SKM-1 (cell line): ENCODE measurements around the gene PTOV1.
"Not testable (repeated sequence)": the region's sequence is repeated elsewhere in the genome, so short reads cannot be mapped to it uniquely, and the experiment has no call there.

Experiments
- DNase-seq: peaks from one replicate; lab custom pipeline; 2025; ENCODE audit not compliant: unreplicated experiment; lab: John Stamatoyannopoulos, UW

The PTOV1 gene

DNA sequence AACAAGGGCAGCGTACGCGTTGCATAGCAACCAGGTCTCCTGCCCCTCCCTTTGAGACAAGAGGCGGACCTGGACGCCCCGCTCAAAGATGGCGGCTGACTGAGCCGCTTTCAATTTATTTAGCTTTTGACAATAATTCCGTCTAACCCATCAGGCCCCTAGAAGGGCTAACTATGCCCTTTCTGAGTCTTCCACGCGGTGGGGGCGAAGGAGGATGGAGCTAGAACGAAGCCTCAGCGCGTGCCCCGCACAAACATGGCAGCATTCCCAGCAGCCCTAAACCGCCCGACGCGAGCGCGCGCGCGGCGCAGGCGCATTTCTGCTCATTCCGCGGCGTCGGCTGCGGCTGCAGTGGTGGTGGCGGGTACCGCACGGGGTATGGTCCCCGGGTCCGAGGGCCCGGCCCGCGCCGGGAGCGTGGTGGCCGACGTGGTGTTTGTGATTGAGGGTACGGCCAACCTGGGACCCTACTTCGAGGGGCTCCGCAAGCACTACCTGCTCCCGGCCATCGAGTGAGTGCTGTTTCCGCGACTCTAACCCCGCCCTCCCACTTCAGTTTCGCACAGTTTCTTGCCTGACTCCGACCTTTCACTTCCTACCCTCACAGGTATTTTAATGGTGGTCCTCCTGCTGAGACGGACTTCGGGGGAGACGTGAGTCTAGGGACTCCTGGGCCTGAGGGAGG is 32.9 kb upstream of the PTOV1 start, which contains the start of gene MED25:
Gene MED25 (plus strand): TSS at position 326 of the 685 bp plus-strand sequence. CDS start 53 bp downstream, at position 379.
- DNase-seq = no peak

- DNase-seq = no peak
Observed at GRCh38 chr19:49818649-49819370, 32.1 kb upstream of the PTOV1 start.

GRCh38 chr19:49819452-49820115 is 31.4 kb upstream of the PTOV1 start:
- DNase-seq = not testable (repeated sequence)

- DNase-seq = no peak
Observed at GRCh38 chr19:49820125-49820524, 30.8 kb upstream of the PTOV1 start.

DNA sequence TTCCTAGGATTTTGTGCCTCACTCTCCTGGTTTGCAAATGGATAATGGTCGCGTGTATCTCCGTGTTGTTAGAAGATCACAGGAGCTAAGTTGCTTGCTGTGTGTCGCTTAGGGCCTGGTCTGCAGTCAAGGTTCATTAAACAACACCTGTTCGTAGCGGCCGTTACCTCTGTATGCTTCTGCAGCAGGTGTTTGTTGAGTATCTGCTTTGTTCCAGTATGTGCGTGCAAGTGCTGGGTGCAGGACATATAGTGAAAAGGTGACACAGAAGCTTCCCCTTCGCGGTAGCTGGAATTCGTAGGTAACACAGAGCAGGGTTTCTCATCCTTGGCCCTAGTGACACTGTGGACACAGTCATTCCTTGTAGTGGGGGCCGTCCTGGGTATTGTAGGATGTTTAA is 27.5 kb upstream of the PTOV1 start:
- no peak for DNase-seq

DNA sequence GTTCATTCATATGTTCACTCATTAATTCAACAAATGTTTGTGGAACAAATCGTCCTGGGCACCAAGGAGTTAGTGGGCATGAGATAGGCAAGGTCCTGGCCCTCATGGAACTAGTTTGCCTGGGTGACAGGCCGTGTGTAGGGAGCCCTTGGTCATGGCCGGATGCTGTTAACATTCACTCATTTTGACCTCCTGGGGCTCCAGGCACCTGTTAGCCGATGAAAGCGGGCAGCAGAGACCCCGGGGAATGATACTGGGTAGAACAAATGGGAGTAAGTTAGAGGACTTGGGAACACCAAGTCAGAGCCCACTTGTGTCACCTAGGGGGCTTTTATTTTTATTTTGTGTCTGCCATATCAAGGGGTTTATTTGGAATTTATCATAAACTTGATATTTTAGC is 26.3 kb upstream of the PTOV1 start:
- no peak for DNase-seq

- no peak for DNase-seq
Observed at GRCh38 chr19:49827034-49827433, 23.9 kb upstream of the PTOV1 start.

DNA sequence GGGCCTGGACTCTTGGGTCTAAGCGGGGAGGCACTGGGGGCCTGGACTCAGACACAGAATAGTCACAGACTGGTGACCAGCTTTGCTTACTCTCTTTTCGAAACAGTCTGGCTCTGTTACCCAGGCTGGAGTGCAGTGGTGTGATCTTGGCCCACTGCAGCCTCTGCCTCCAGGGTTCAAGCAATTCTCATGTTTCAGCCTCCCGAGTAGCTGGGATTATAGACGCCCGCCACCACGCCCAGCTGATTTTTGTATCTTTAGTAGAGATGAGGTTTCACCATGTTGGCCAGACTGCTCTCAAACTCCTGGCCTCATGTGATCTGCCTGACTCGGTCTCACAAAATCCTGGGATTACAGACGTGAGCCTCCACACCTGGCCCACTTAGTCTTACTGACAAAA is 21.8 kb upstream of the PTOV1 start:
- DNase-seq = no peak

DNA sequence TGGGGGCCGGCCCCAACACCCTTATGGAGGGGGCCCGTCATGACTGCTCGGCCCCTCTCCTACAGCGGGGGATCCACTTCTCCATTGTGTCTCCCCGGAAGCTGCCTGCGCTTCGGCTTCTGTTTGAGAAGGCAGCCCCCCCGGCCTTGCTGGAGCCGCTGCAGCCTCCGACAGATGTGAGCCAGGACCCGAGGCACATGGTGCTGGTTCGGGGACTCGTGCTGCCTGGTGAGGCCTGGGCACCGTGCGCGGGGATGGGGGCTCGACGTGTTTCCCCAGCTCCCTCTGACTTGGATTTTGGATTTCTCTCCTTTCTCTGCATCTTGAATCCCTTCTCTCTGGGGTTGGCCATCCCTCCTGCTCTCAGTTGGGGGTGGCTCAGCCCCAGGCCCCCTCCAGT is 21.2 kb upstream of the PTOV1 start:
- no peak for DNase-seq

GRCh38 chr19:49830766-49831165 is 20.2 kb upstream of the PTOV1 start:
- no peak for DNase-seq

DNA sequence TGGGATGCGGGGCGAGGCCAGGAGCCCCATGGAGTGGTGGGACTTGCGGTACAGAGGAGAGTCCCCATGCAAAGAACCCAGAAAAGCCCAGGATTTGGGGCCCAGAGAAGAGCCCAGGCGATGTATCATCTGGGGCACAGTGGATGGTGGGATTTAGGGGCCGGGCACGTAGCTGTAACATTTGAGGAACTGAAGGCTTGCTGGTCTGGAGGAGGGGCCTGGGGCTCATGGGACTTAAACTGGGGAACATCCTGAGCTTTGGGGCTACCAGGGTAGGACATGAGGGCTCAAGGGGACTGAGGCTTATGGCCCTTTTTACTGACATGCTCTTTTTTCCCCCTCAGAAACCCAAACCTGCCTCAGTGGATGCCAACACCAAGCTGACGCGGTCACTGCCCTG is 19.4 kb upstream of the PTOV1 start:
- DNase-seq = no peak

GRCh38 chr19:49832556-49832955 is 18.4 kb upstream of the PTOV1 start:
- DNase-seq = no peak

DNA sequence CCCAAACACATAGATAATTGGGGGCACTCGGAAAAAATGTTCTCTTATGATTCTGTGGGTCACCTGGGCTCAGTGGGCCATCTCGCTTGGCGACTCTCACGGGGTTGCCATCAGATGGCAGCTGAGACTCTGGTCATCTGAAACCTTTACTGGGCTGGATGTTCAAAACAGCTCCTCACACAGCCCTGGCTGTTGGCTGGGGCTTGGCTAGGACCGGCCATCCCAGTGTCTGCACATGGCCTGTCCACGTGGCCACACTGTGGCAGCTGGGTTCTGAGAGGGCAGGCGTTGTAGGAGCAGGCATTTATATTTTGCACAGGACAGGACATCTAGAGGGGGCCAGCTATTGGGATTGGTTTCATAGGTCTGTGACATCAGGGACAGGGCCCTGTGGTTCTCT is 17.4 kb upstream of the PTOV1 start:
- DNase-seq = no peak

DNA sequence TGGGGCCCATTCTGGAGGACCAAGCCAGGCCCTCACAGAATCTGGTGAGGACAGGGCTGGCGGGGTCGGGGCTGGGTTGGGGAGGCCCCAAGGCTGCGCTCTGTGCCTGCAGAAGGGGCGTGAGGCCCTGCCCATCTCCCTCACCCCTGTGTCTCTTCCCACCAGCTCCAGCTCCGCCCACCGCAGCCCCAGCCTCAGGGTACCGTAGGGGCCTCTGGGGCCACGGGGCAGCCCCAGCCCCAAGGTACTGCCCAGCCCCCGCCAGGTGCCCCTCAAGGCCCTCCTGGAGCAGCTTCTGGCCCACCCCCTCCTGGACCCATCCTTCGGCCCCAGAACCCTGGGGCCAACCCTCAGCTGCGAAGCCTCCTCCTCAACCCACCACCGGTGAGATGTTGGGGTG is 15.4 kb upstream of the PTOV1 start:
- DNase-seq = no peak

- no peak for DNase-seq
Observed at GRCh38 chr19:49836176-49837008, 14.6 kb upstream of the PTOV1 start.

- DNase-seq = no peak
Observed at GRCh38 chr19:49837009-49837310, 14.0 kb upstream of the PTOV1 start.

GRCh38 chr19:49837425-49837824 is 13.5 kb upstream of the PTOV1 start:
- no peak for DNase-seq

- DNase-seq = no peak
Observed at GRCh38 chr19:49838885-49839588, 11.9 kb upstream of the PTOV1 start.

DNA sequence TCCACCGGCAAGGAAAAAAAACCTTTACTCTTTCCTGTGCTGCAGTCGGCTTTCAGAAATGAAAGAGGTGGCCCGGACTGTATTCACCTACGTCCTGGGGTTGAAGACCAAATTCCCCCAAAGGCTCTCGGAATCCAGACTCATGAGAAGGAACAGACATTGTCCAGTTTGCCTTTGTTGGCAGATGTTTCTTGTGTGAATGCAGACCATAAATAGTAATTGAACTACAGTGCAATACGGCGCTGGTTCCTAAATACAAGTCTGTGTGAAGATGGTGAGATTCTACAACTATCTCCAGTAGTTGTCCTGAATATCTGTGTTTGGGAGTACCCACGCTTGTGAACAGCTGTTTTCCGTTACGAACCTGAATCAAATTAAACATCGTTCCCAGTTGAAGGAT is 11.2 kb upstream of the PTOV1 start:
- DNase-seq = no peak

DNA sequence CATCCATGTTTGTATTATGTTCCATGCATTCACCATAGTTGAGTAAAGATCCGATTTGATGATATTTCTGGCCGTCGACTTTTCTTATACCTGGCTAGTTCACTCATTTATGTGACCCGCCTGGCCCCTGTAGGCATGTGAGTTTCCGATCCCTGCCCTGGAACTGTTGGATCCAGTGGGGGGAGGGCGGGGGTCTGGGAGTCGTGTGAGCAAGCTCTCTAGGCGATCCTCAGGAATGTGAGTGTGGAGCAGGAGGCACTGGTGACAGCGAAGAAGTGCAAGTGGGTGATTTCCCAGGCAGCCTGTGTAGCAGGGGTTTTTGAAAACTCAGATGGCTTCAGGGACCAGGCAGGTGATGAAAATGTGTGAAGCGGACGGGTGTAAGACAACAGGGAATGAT is 10.6 kb upstream of the PTOV1 start:
- DNase-seq = no peak

GRCh38 chr19:49840736-49841249 is 10.2 kb upstream of the PTOV1 start:
- DNase-seq = no peak
